Measurements from ENCODE around the gene PARD6G. TPM values are rescaled to one million over a fixed set of nuclear protein-coding genes. Genes with fewer than 3 reads are reported as not detected.
"Not testable (repeated sequence)": the region's sequence is repeated elsewhere in the genome, so short reads cannot be mapped to it uniquely, and the experiment has no call there.

PARD6G gene
- total RNA-seq, 1 experiment from 2014 or later: 3.4 TPM

GRCh38 chr18:80171054-80171872 lies 76.1 kb downstream of the PARD6G start:
- peak; percentile 18 for DNase-seq
- Histone ChIP-seq H3K9me3 (no peaks in the 10 kb centered on the region), H3K36me3 (no peaks in the 10 kb centered on the region), H3K4me3 (no peak overlapping the region), H3K27me3 (no peaks in the 10 kb centered on the region)

- no peak for DNase-seq
- Histone ChIP-seq H3K27me3 (no peaks in the 10 kb centered on the region), H3K36me3 (no peaks in the 10 kb centered on the region), H3K4me3 (no peak overlapping the region), H3K9me3 (no peaks in the 10 kb centered on the region)
These were observed 76.8 kb downstream of the PARD6G start for GRCh38 chr18:80170395-80171053.

GRCh38 chr18:80169607-80170006 lies 77.7 kb downstream of the PARD6G start:
- H3K4me3 ChIP-seq: no peak overlapping the region
- H3K9me3 ChIP-seq: no peaks in the 10 kb centered on the region
- no peak for DNase-seq

GRCh38 chr18:80168982-80169381 lies 78.3 kb downstream of the PARD6G start:
- no peaks in the 10 kb centered on the region for H3K36me3 ChIP-seq
- H3K9me3 ChIP-seq: no peaks in the 10 kb centered on the region
- H3K27me3 ChIP-seq: no peaks in the 10 kb centered on the region
- DNase-seq: no peak
- H3K4me3 ChIP-seq: no peak overlapping the region

More at GRCh38 chr18:80169607-80170006, 77.7 kb downstream of the PARD6G start:
- H3K27me3 ChIP-seq: no peaks in the 10 kb centered on the region
- no peaks in the 10 kb centered on the region for H3K36me3 ChIP-seq

- Histone ChIP-seq H3K4me3 (no peak overlapping the region), H3K9me3 (no peaks in the 10 kb centered on the region), H3K27me3 (no peaks in the 10 kb centered on the region), H3K36me3 (no peaks in the 10 kb centered on the region)
- no peak for DNase-seq
These were observed 79.0 kb downstream of the PARD6G start for GRCh38 chr18:80168346-80168745.

GRCh38 chr18:80167931-80168330 lies 79.4 kb downstream of the PARD6G start:
- H3K4me3 ChIP-seq: no peak overlapping the region
- no peak for DNase-seq
- no peaks in the 10 kb centered on the region for H3K9me3 ChIP-seq
- no peaks in the 10 kb centered on the region for H3K27me3 ChIP-seq
- H3K36me3 ChIP-seq: no peaks in the 10 kb centered on the region

GRCh38 chr18:80167331-80167730 lies 80.0 kb downstream of the PARD6G start:
- Histone ChIP-seq H3K27me3 (no peaks in the 10 kb centered on the region), H3K4me3 (no peak overlapping the region), H3K36me3 (no peaks in the 10 kb centered on the region), H3K9me3 (no peaks in the 10 kb centered on the region)
- DNase-seq: no peak

GRCh38 chr18:80166725-80167124 lies 80.6 kb downstream of the PARD6G start:
- no peaks in the 10 kb centered on the region for H3K27me3 ChIP-seq
- H3K9me3 ChIP-seq: no peaks in the 10 kb centered on the region
- no peak overlapping the region for H3K4me3 ChIP-seq
- H3K36me3 ChIP-seq: no peaks in the 10 kb centered on the region
- no peak for DNase-seq

- no peaks in the 10 kb centered on the region for H3K36me3 ChIP-seq
- no peaks in the 10 kb centered on the region for H3K9me3 ChIP-seq
- DNase-seq: no peak
- H3K27me3 ChIP-seq: no peaks in the 10 kb centered on the region
- no peak overlapping the region for H3K4me3 ChIP-seq
These were observed 81.1 kb downstream of the PARD6G start for GRCh38 chr18:80166240-80166639.

GRCh38 chr18:80164727-80165355 lies 82.5 kb downstream of the PARD6G start:
- not testable (repeated sequence) for H3K36me3 ChIP-seq, H3K9me3 ChIP-seq, H3K4me3 ChIP-seq, H3K27me3 ChIP-seq, DNase-seq

GRCh38 chr18:80163183-80163582 lies 84.1 kb downstream of the PARD6G start:
- no peak for DNase-seq
- Histone ChIP-seq H3K27me3 (no peaks in the 10 kb centered on the region), H3K36me3 (no peaks in the 10 kb centered on the region; the same call in 1 of the 2 replicates), H3K9me3 (no peaks in the 10 kb centered on the region), H3K4me3 (no peak overlapping the region)

GRCh38 chr18:80161781-80162417 lies 85.4 kb downstream of the PARD6G start:
- no peak for DNase-seq
- Histone ChIP-seq H3K9me3 (no peaks in the 10 kb centered on the region), H3K36me3 (no peaks in the 10 kb centered on the region; the same call in 1 of the 2 replicates), H3K27me3 (no peaks in the 10 kb centered on the region), H3K4me3 (no peak overlapping the region)

- no peaks in the 10 kb centered on the region for H3K27me3 ChIP-seq
- no peak overlapping the region for H3K4me3 ChIP-seq
- no peaks in the 10 kb centered on the region; the same call in 1 of the 2 replicates for H3K36me3 ChIP-seq
- no peaks in the 10 kb centered on the region for H3K9me3 ChIP-seq
- DNase-seq: no peak
These were observed 87.3 kb downstream of the PARD6G start for GRCh38 chr18:80159713-80160636.

- no peak overlapping the region for H3K4me3 ChIP-seq
- H3K36me3 ChIP-seq: no peaks in the 10 kb centered on the region; the same call in 1 of the 2 replicates
- DNase-seq: no peak
- H3K9me3 ChIP-seq: no peaks in the 10 kb centered on the region
- no peaks in the 10 kb centered on the region for H3K27me3 ChIP-seq
These were observed 88.9 kb downstream of the PARD6G start for GRCh38 chr18:80158365-80158764.

GRCh38 chr18:80157708-80158343 lies 89.5 kb downstream of the PARD6G start:
- Histone ChIP-seq H3K9me3 (no peaks in the 10 kb centered on the region), H3K4me3 (no peak overlapping the region), H3K36me3 (no peaks in the 10 kb centered on the region; the same call in 1 of the 2 replicates), H3K27me3 (no peaks in the 10 kb centered on the region)
- DNase-seq: no peak

- H3K9me3 ChIP-seq: no peaks in the 10 kb centered on the region
- no peak for DNase-seq
These were observed 93.0 kb downstream of the PARD6G start for GRCh38 chr18:80154293-80154692.

More at GRCh38 chr18:80154293-80154692, 93.0 kb downstream of the PARD6G start:
- no peaks in the 10 kb centered on the region; the same call in 1 of the 2 replicates for H3K36me3 ChIP-seq
- no peak overlapping the region for H3K4me3 ChIP-seq
- H3K27me3 ChIP-seq: no peaks in the 10 kb centered on the region
